CD8-positive, alpha-beta memory T cell (primary cell): Measurements from ENCODE around the gene TUBA4B. TPM values are rescaled to one million over a fixed set of nuclear protein-coding genes. Genes with fewer than 3 reads are reported as not detected.
A peak's percentile ranks its signal among the peaks of the same experiment; 100 is the strongest.
"Not testable (repeated sequence)": the region's sequence is repeated elsewhere in the genome, so short reads cannot be mapped to it uniquely, and the experiment has no call there.

Source experiments
- CTCF ChIA-PET: fragments of 350-600 bp; sonication (Branson Sonifier 250); formaldehyde crosslinking; loops from one replicate; lab custom pipeline; 2021; ENCODE audit warnings: antibody characterized with exemption; lab: Charles Lee
- POLR2A ChIA-PET: fragments of 350-600 bp; sonication (Branson Sonifier 250); formaldehyde crosslinking; loops from one replicate; lab custom pipeline; 2021; ENCODE audit warnings: antibody characterized with exemption; lab: Charles Lee
- DNase-seq, 5 donors: peaks; one replicate each; pipeline versions ENCODE4 v3.0.0 to v3.0.0-alpha.2; 2020 to 2022; ENCODE audit warnings: mixed read lengths in 1 of 5
- H3K27ac ChIP-seq: one replicate; pipeline ENCODE4 v1.7.0; 2013; ENCODE audit warnings: low read depth, mild to moderate bottlenecking, low read length, moderate library complexity
- H3K27me3 ChIP-seq: 2 replicates; pipeline ENCODE4 v1.7.0; 2013; ENCODE audit warnings: low read length, mild to moderate bottlenecking; ENCODE audit not compliant: insufficient read depth, poor library complexity, severe bottlenecking
- H3K36me3 ChIP-seq: 2 replicates; pipeline ENCODE4 v1.7.0; 2013; ENCODE audit warnings: mild to moderate bottlenecking, low read length, moderate library complexity; ENCODE audit not compliant: insufficient read depth
- H3K4me1 ChIP-seq: 2 replicates; pipeline ENCODE4 v1.7.0; 2013; ENCODE audit warnings: mild to moderate bottlenecking, low read length, moderate library complexity; ENCODE audit not compliant: insufficient read depth
- H3K4me3 ChIP-seq: 2 replicates; pipeline ENCODE4 v1.7.0; 2013; ENCODE audit warnings: mild to moderate bottlenecking, low read length
- H3K9me3 ChIP-seq: 2 replicates; pipeline ENCODE4 v1.7.0; 2013; ENCODE audit warnings: mild to moderate bottlenecking, low read length
- H3K27ac Mint-ChIP-seq, 8 donors: one replicate each; pipeline ENCODE4 v1.8.0; 2020 to 2021; ENCODE audit warnings: mixed read lengths in 8 of 8, mild to moderate bottlenecking in 6 of 8, inconsistent platforms in 3 of 8, moderate library complexity in 3 of 8
- H3K27me3 Mint-ChIP-seq, 2 donors: one replicate each; pipeline ENCODE4 v1.8.0; 2020 to 2021; ENCODE audit warnings: mixed read lengths in 2 of 2, mild to moderate bottlenecking in 1 of 2, moderate library complexity in 1 of 2
- H3K36me3 Mint-ChIP-seq, 3 donors: one replicate each; pipeline ENCODE4 v1.8.0; 2020 to 2021; ENCODE audit warnings: mixed read lengths in 3 of 3, inconsistent platforms in 1 of 3, mild to moderate bottlenecking in 1 of 3
- H3K4me1 Mint-ChIP-seq, 3 donors: one replicate each; pipeline ENCODE4 v1.8.0; 2020 to 2021; ENCODE audit warnings: mixed read lengths in 3 of 3, inconsistent platforms in 1 of 3, mild to moderate bottlenecking in 1 of 3
- H3K4me3 Mint-ChIP-seq, 7 donors: one replicate each; pipeline ENCODE4 v1.8.0; 2020 to 2021; ENCODE audit warnings: mixed read lengths in 7 of 7, mild to moderate bottlenecking in 6 of 7, moderate library complexity in 4 of 7, inconsistent platforms in 2 of 7
- H3K9me3 Mint-ChIP-seq, 5 donors: one replicate each; pipeline ENCODE4 v1.8.0; 2020 to 2022; ENCODE audit warnings: mixed read lengths in 5 of 5, mild to moderate bottlenecking in 3 of 5, moderate library complexity in 2 of 5, inconsistent platforms in 1 of 5
- polyA plus RNA-seq: library from polyadenylated mRNA; unstranded; fragments of 300-500 nt; fragmentation: Illumina TruSeq; gene quantifications from one replicate; pipeline ENCODE4 v1.2.3, GENCODE V29; 2021
- total RNA-seq, 2 experiments: library from RNA; stranded (reverse); gene quantifications; one replicate each; pipeline ENCODE4 v1.2.3, GENCODE V29; 2021

The TUBA4B gene
- total and polyA plus RNA-seq, 3 experiments from 2014 or later: not detected

GRCh38 chr2:219258942-219259341, 5.9 kb downstream of the TUBA4B start:
- not testable (repeated sequence) for H3K4me3 ChIP-seq, DNase-seq, H3K9me3 Mint-ChIP-seq, H3K27ac ChIP-seq, H3K36me3 ChIP-seq, H3K4me3 Mint-ChIP-seq, H3K27me3 ChIP-seq, H3K4me1 ChIP-seq, H3K36me3 Mint-ChIP-seq, H3K9me3 ChIP-seq
- H3K27me3 Mint-ChIP-seq: peaks cover 4 to 12% of the 10 kb centered on the region in 2 donors
- CTCF ChIA-PET: interaction anchor here (1.6 to 12.3 kb wide), 2 partner anchors 20 to 36 kb away, joined by 9 to 136 read pairs; partner anchors contain the start of gene DNAJB2
- POLR2A ChIA-PET: interaction anchor here (0.7 kb wide), 2 partner anchors 44 to 60 kb away, joined by 5 read pairs; no protein-coding TSS in a partner anchor
- peak overlapping the region in 1 of 8 donors; percentile 14 for H3K27ac Mint-ChIP-seq
- H3K4me1 Mint-ChIP-seq: peaks cover 6 to 13% (median 6%) of the 10 kb centered on the region in 3 donors

GRCh38 chr2:219261024-219261855, 8.2 kb downstream of the TUBA4B start:
- H3K9me3 ChIP-seq: no peaks in the 10 kb centered on the region
- Mint-ChIP-seq H3K27me3 (peaks cover 4 to 12% of the 10 kb centered on the region in 2 donors), H3K4me1 (no peaks in the 10 kb centered on the region), H3K9me3 (no peaks in the 10 kb centered on the region), H3K4me3 (no peak overlapping the region), H3K36me3 (no peaks in the 10 kb centered on the region), H3K27ac (no peak overlapping the region)
- ChIA-PET CTCF (interaction anchor here (1.3 to 6.7 kb wide), 4 partner anchors 9 to 34 kb away, joined by 4 to 36 read pairs (median 6); partner anchors contain the start of genes DNAJB2 and TUBA4B), POLR2A (interaction anchor here (1.0 kb wide), 1 partner anchor 10 kb away, joined by 3 read pairs; no protein-coding TSS in a partner anchor)
- peak in 1 of 5 donors; percentile 22 for DNase-seq
- H3K4me1 ChIP-seq: no peaks in the 10 kb centered on the region
- H3K36me3 ChIP-seq: no peaks in the 10 kb centered on the region
- no peak overlapping the region for H3K4me3 ChIP-seq
- no peaks in the 10 kb centered on the region for H3K27me3 ChIP-seq
- H3K27ac ChIP-seq: no peak overlapping the region

GRCh38 chr2:219266232-219266631, 13.2 kb downstream of the TUBA4B start:
- H3K36me3 ChIP-seq: no peaks in the 10 kb centered on the region
- H3K27ac ChIP-seq: no peak overlapping the region
- DNase-seq: peak in 1 of 5 donors; percentile 36
- Mint-ChIP-seq H3K4me1 (no peaks in the 10 kb centered on the region), H3K9me3 (no peaks in the 10 kb centered on the region), H3K4me3 (no peak overlapping the region), H3K27me3 (peaks cover 3 to 4% of the 10 kb centered on the region in 2 donors), H3K36me3 (no peaks in the 10 kb centered on the region), H3K27ac (peak overlapping the region in 1 of 8 donors; percentile 72)
- no peaks in the 10 kb centered on the region for H3K9me3 ChIP-seq
- ChIA-PET POLR2A (no interaction called here), CTCF (interaction anchor here (1.0 to 6.7 kb wide), 4 partner anchors 11 to 95 kb away, joined by 3 to 36 read pairs (median 6); partner anchors contain the start of genes DNAJB2, TUBA4A and TUBA4B)
- H3K4me1 ChIP-seq: no peaks in the 10 kb centered on the region
- no peak overlapping the region for H3K4me3 ChIP-seq
- no peaks in the 10 kb centered on the region for H3K27me3 ChIP-seq

- Histone ChIP-seq H3K36me3 (no peaks in the 10 kb centered on the region), H3K27me3 (no peaks in the 10 kb centered on the region), H3K27ac (no peak overlapping the region), H3K4me1 (no peaks in the 10 kb centered on the region), H3K9me3 (no peaks in the 10 kb centered on the region), H3K4me3 (no peak overlapping the region)
- ChIA-PET CTCF (interaction anchor here (1.6 to 2.2 kb wide), 2 partner anchors 11 to 17 kb away, joined by 4 to 6 read pairs; no protein-coding TSS in a partner anchor), POLR2A (no interaction called here)
- no peaks in the 10 kb centered on the region for H3K9me3 Mint-ChIP-seq
- no peak overlapping the region for H3K27ac Mint-ChIP-seq
- no peaks in the 10 kb centered on the region for H3K36me3 Mint-ChIP-seq
- H3K27me3 Mint-ChIP-seq: peaks cover 3 to 4% of the 10 kb centered on the region in 2 donors
- no peaks in the 10 kb centered on the region for H3K4me1 Mint-ChIP-seq
- peak in 1 of 5 donors; percentile 15 for DNase-seq
- no peak overlapping the region for H3K4me3 Mint-ChIP-seq
Observed at GRCh38 chr2:219266886-219267285, 13.8 kb downstream of the TUBA4B start.

- H3K9me3 Mint-ChIP-seq: no peaks in the 10 kb centered on the region
- no peaks in the 10 kb centered on the region for H3K4me1 ChIP-seq
- H3K27ac Mint-ChIP-seq: peak overlapping the region in 1 of 8 donors; percentile 69
- H3K4me3 ChIP-seq: no peak overlapping the region
- H3K27ac ChIP-seq: no peak overlapping the region
- no peaks in the 10 kb centered on the region for H3K36me3 ChIP-seq
- H3K4me1 Mint-ChIP-seq: no peaks in the 10 kb centered on the region
- peak in 1 of 5 donors; percentile 25 for DNase-seq
- H3K4me3 Mint-ChIP-seq: no peak overlapping the region
- H3K9me3 ChIP-seq: no peaks in the 10 kb centered on the region
- ChIA-PET POLR2A (no interaction called here), CTCF (interaction anchor here (1.6 to 3.1 kb wide), 3 partner anchors 9 to 26 kb away, joined by 4 to 15 read pairs (median 6); no protein-coding TSS in a partner anchor)
- H3K27me3 ChIP-seq: no peaks in the 10 kb centered on the region
- H3K36me3 Mint-ChIP-seq: no peaks in the 10 kb centered on the region
- H3K27me3 Mint-ChIP-seq: peaks cover 0 to under 1% of the 10 kb centered on the region in 2 donors
Observed at GRCh38 chr2:219268294-219268693, 15.3 kb downstream of the TUBA4B start.

- no peaks in the 10 kb centered on the region for H3K36me3 Mint-ChIP-seq
- Histone ChIP-seq H3K27ac (no peak overlapping the region), H3K4me1 (no peaks in the 10 kb centered on the region), H3K27me3 (no peaks in the 10 kb centered on the region), H3K9me3 (no peaks in the 10 kb centered on the region), H3K4me3 (no peak overlapping the region), H3K36me3 (no peaks in the 10 kb centered on the region)
- no peaks in the 10 kb centered on the region for H3K9me3 Mint-ChIP-seq
- ChIA-PET POLR2A (no interaction called here), CTCF (interaction anchor here (0.8 to 3.1 kb wide), 4 partner anchors 8 to 63 kb away, joined by 3 to 15 read pairs (median 4); partner anchors contain the start of genes DNAJB2 and ZFAND2B)
- DNase-seq: no peak
- peak overlapping the region in 1 of 8 donors; percentile 25 for H3K27ac Mint-ChIP-seq
- no peak overlapping the region for H3K4me3 Mint-ChIP-seq
- no peaks in the 10 kb centered on the region for H3K27me3 Mint-ChIP-seq
- no peaks in the 10 kb centered on the region for H3K4me1 Mint-ChIP-seq
Observed at GRCh38 chr2:219269362-219270054, 16.5 kb downstream of the TUBA4B start.

- ChIA-PET CTCF (interaction anchor here (0.8 to 3.1 kb wide), 4 partner anchors 8 to 63 kb away, joined by 3 to 15 read pairs (median 4); partner anchors contain the start of genes DNAJB2 and ZFAND2B), POLR2A (no interaction called here)
- no peaks in the 10 kb centered on the region for H3K27me3 ChIP-seq
- H3K9me3 Mint-ChIP-seq: no peaks in the 10 kb centered on the region
- no peaks in the 10 kb centered on the region for H3K9me3 ChIP-seq
- no peaks in the 10 kb centered on the region for H3K4me1 Mint-ChIP-seq
- H3K4me3 ChIP-seq: no peak overlapping the region
- H3K27ac ChIP-seq: no peak overlapping the region
- no peaks in the 10 kb centered on the region for H3K36me3 Mint-ChIP-seq
- DNase-seq: no peak
- no peaks in the 10 kb centered on the region for H3K36me3 ChIP-seq
- no peaks in the 10 kb centered on the region for H3K27me3 Mint-ChIP-seq
- H3K27ac Mint-ChIP-seq: no peak overlapping the region
- H3K4me1 ChIP-seq: no peaks in the 10 kb centered on the region
- no peak overlapping the region for H3K4me3 Mint-ChIP-seq
Observed at GRCh38 chr2:219270055-219270372, 17.0 kb downstream of the TUBA4B start.
